GM12878 (cell line): ENCODE measurements around the gene DCDC2. TPM values are rescaled to one million over a fixed set of nuclear protein-coding genes. Genes with fewer than 3 reads are reported as not detected.

Experiments
- ATAC-seq: fragments of 200-7000 bp; cut with Tn5 transposase; 3 replicates; pipeline ENCODE4 v1.9.1; 2020; ENCODE audit warnings: mild to moderate bottlenecking, moderate library complexity
- BruUV-seq: library from RNA; stranded (reverse); fragments of 400-500 nt; replicated peaks from 2 replicates; lab custom pipeline; 2021; lab: Mats Ljungman, UMichigan
- CTCF ChIA-PET: fragments of 300-600 bp; sonication (Branson Sonifier 250); formaldehyde crosslinking; extraction: SDS; loops from one replicate; lab custom pipeline; 2021; ENCODE audit warnings: inconsistent platforms; lab: Yijun Ruan, JAX
- POLR2A ChIA-PET: fragments of 350-600 bp; formaldehyde crosslinking; extraction: SDS; loops from one replicate; lab custom pipeline; 2021; ENCODE audit warnings: inconsistent platforms; lab: Charles Lee
- RAD21 ChIA-PET: fragments of 300-600 bp; sonication (Branson Sonifier 250); formaldehyde crosslinking; loops from one replicate; lab custom pipeline; 2023; ENCODE audit warnings: antibody characterized with exemption; ENCODE audit not compliant: unreplicated experiment; lab: Charles Lee
- SMC1A ChIA-PET: fragments of 300-600 bp; sonication (Branson Sonifier 250); formaldehyde crosslinking; loops from one replicate; lab custom pipeline; 2023; ENCODE audit not compliant: unreplicated experiment, uncharacterized antibody; lab: Charles Lee
- DNase-seq: peaks from one replicate; pipeline ENCODE4 v3.0.0-alpha.2; 2011; ENCODE audit warnings: low read depth, low spot score
- FAIRE-seq: peaks from 3 replicates; lab custom pipeline; 2011; peaks lifted over from hg19 to GRCh38; lab: Jason Lieb, UNC
- H2AFZ ChIP-seq: 2 replicates; pipeline ENCODE4 v1.6.0; 2011; ENCODE audit warnings: low read depth, low read length, control low read depth; ENCODE audit not compliant: control insufficient read depth
- H3K27ac ChIP-seq: 2 replicates; pipeline ENCODE4 v1.5.1; 2011; ENCODE audit warnings: control low read depth; ENCODE audit not compliant: control insufficient read depth, insufficient read depth
- H3K27me3 ChIP-seq, 2 experiments: replicated peaks in 1 of 2; 2 replicates each; pipeline versions ENCODE4 v1.6.0 to v1.6.1; 2011; ENCODE audit warnings: low read length in 1 of 2; ENCODE audit not compliant: control insufficient read depth in 2 of 2, insufficient read depth in 2 of 2
- H3K36me3 ChIP-seq, 2 experiments: 2 replicates each; pipeline ENCODE4 v1.5.1; 2011; ENCODE audit warnings: low read length in 1 of 2; ENCODE audit not compliant: control insufficient read depth in 2 of 2, insufficient read depth in 2 of 2
- H3K4me1 ChIP-seq: 2 replicates; pipeline ENCODE4 v1.6.1; 2011; ENCODE audit warnings: mild to moderate bottlenecking, low read length, moderate library complexity, mixed read lengths; ENCODE audit not compliant: control insufficient read depth, insufficient read depth
- H3K4me2 ChIP-seq: 2 replicates; pipeline ENCODE4 v1.6.0; 2011; ENCODE audit warnings: control low read depth; ENCODE audit not compliant: control insufficient read depth, insufficient read depth
- H3K4me3 ChIP-seq: fragments of 200-600 bp; sonication (generic); 2 replicates; pipeline ENCODE4 v1.5.1; 2016
- H3K79me2 ChIP-seq: 2 replicates; pipeline ENCODE4 v1.6.0; 2011; ENCODE audit warnings: low read length; ENCODE audit not compliant: control insufficient read depth, insufficient read depth
- H3K9ac ChIP-seq: 2 replicates; pipeline ENCODE4 v1.8.0; 2011; ENCODE audit warnings: low read length, control low read depth, mixed read lengths; ENCODE audit not compliant: control insufficient read depth, insufficient read depth
- H3K9me3 ChIP-seq: replicated peaks from 3 replicates; pipeline ENCODE4 v1.5.1; 2011; ENCODE audit warnings: mild to moderate bottlenecking, low read length; ENCODE audit not compliant: control insufficient read depth, insufficient read depth
- H4K20me1 ChIP-seq: 2 replicates; pipeline ENCODE4 v1.6.0; 2011; ENCODE audit not compliant: control insufficient read depth, insufficient read depth
- ATF2 ChIP-seq: IDR thresholded peaks from 2 replicates; pipeline ENCODE4 v1.6.1; 2012; ENCODE audit warnings: low read length, inconsistent platforms
- CUX1 ChIP-seq: IDR thresholded peaks from 2 replicates; pipeline ENCODE4 v1.6.1; 2012; ENCODE audit warnings: improper control_type of control experiment, low read depth, low read length; ENCODE audit not compliant: insufficient replicate concordance
- FOXM1 ChIP-seq: IDR thresholded peaks from 2 replicates; pipeline ENCODE4 v1.6.1; 2012; ENCODE audit warnings: low read depth, mild to moderate bottlenecking, inconsistent platforms, low read length, moderate library complexity
- IKZF2 ChIP-seq, 2 experiments: fragments of 450-650 bp; IDR thresholded peaks; 2 replicates each; pipeline ENCODE4 v1.6.1; 2017; ENCODE audit warnings: mild to moderate bottlenecking in 2 of 2, moderate library complexity in 2 of 2
- NBN ChIP-seq: fragments of 450-650 bp; IDR thresholded peaks from 2 replicates; pipeline ENCODE4 v1.6.1; 2016
- NFIC ChIP-seq: IDR thresholded peaks from 2 replicates; pipeline ENCODE4 v1.6.1; 2012; ENCODE audit warnings: low read depth, mild to moderate bottlenecking, inconsistent platforms, low read length, moderate library complexity
- PKNOX1 ChIP-seq: fragments of 450-650 bp; IDR thresholded peaks from 2 replicates; pipeline ENCODE4 v1.6.1; 2016; ENCODE audit warnings: mild to moderate bottlenecking
- RELB ChIP-seq: fragments of 450-650 bp; IDR thresholded peaks from 2 replicates; pipeline ENCODE4 v1.6.1; 2017; ENCODE audit warnings: low read depth, mild to moderate bottlenecking, moderate library complexity
- TCF7 ChIP-seq: IDR thresholded peaks from 2 replicates; pipeline ENCODE4 v1.6.1; 2014; ENCODE audit warnings: antibody characterized with exemption, borderline replicate concordance
- WGBS: methylation state at CpG from one replicate; pipeline ENCODE4 v1.1.6; 2016; ENCODE audit warnings: low lambda C conversion rate; ENCODE audit not compliant: insufficient replicate concordance, insufficient coverage; ENCODE audit errors: missing lambda C conversion rate; 5-methylcytosine and 5-hydroxymethylcytosine counted together
- in situ Hi-C: fragments of 300-500 bp; cut with MboI; formaldehyde crosslinking; loops from 9 replicates; pipeline ENCODE4 v1.14.3; 2018; ENCODE audit warnings: mixed read lengths
- intact Hi-C: fragments of 100-400 bp; cut with micrococcal nuclease; formaldehyde crosslinking; loops from one replicate; pipeline ENCODE4 v1.14.2; 2022; ENCODE audit not compliant: unreplicated experiment
- polyA plus RNA-seq, 11 experiments: library from polyadenylated mRNA; depleted of rRNA in 4 of 11; unstranded in 6 of 11; stranded (reverse) in 5 of 11; fragments of >200 nt; fragmentation: Nextera tagmentation in 4 of 11; fragmentation: Illumina TruSeq in 1 of 11; extraction: Ambion mirVana in 4 of 11; extraction: Trizol in 1 of 11; gene quantifications; 1 replicate in 1 of 11; 2 replicates in 10 of 11; pipeline versions ENCODE4 v1.2.1 to v1.2.3, GENCODE V29; 2011 to 2016; ENCODE audit warnings: inconsistent platforms in 2 of 11, missing spikeins in 2 of 11, low read depth in 1 of 11
- total RNA-seq, 4 experiments: library from RNA; depleted of rRNA in 3 of 4; stranded (reverse); fragments of >200 nt in 3 of 4; fragmentation: Illumina TruSeq in 1 of 4; extraction: Trizol in 1 of 4; gene quantifications; 2 replicates each; pipeline versions ENCODE4 v1.2.1 to v1.2.3, GENCODE V29; 2013 to 2021
- TF ChIP-seq, protein P1 (sequence below), 3 experiments: IDR thresholded peaks in 2 of 3; conservative IDR thresholded peaks in 1 of 3; 2 replicates each; pipeline ENCODE4 v1.5.1; 2011; ENCODE audit warnings: low read depth in 3 of 3, low read length in 3 of 3, mild to moderate bottlenecking in 3 of 3, control low read depth in 2 of 3, moderate library complexity in 2 of 3, inconsistent platforms in 1 of 3, mixed read lengths in 1 of 3; ENCODE audit not compliant: control insufficient read depth in 2 of 3, insufficient read depth in 1 of 3; ENCODE audit errors: extremely low read depth in 1 of 3

Gene DCDC2
- total and polyA plus RNA-seq, 10 of the 15 experiments (the other 5 are each of a cell fraction or from before 2014, with no cell fraction given): under 0.01 to 0.03 TPM; not detected in 8

- DNase-seq (peak; percentile 65), ATAC-seq (peak; percentile 97), FAIRE-seq (no peak)
- SMC1A ChIA-PET: interaction anchor here (0.7 to 1.5 kb wide), 5 partner anchors 10 to 131 kb away, joined by 3 to 6 read pairs (median 4); partner anchors contain the start of gene MRS2
- no peak overlapping the region for H3K27ac ChIP-seq
- no peaks in the 10 kb centered on the region for H3K27me3 ChIP-seq
- H2AFZ ChIP-seq: no peak overlapping the region
- no peak overlapping the region for H3K4me3 ChIP-seq
- intact Hi-C loops: loop anchor here (1.0 kb wide), 1 partner anchor 109 kb away; no protein-coding TSS in a partner anchor
- H3K36me3 ChIP-seq: no peaks in the 10 kb centered on the region
- no peaks in the 10 kb centered on the region for H3K79me2 ChIP-seq
- POLR2A ChIA-PET: no interaction called here
- CTCF ChIA-PET: interaction anchor here (0.6 to 2.6 kb wide), 6 partner anchors 15 to 134 kb away, joined by 3 to 8 read pairs (median 4); no protein-coding TSS in a partner anchor
- no peaks in the 10 kb centered on the region for H4K20me1 ChIP-seq
- in situ Hi-C loops: no loop called here
- H3K4me1 ChIP-seq: no peaks in the 10 kb centered on the region; the same call in 1 of the 2 replicates
- 0% methylated on average over 2 of the region's 2 CpGs for WGBS
- H3K9me3 ChIP-seq: no peaks in the 10 kb centered on the region; the same call in 2 of the 3 replicates
- BruUV-seq: no TSS peak
- H3K4me2 ChIP-seq: peak overlapping the region; percentile 50
- RAD21 ChIA-PET: interaction anchor here (0.9 to 1.6 kb wide), 2 partner anchors 17 to 108 kb away, joined by 4 read pairs; no protein-coding TSS in a partner anchor
- H3K9ac ChIP-seq: no peak overlapping the region
- TF ChIP-seq PKNOX1 (peak; percentile 28; the same call in 1 of the 2 replicates), NFIC (peak; percentile 68; the same call in 1 of the 2 replicates), NBN (no peak), CUX1 (peak; percentile 38), TCF7 (peak; percentile 99), ATF2 (peak; percentile 50; the same call in 1 of the 2 replicates), IKZF2 (IDR thresholded peaks at IDR 0.05) (peak in 1 of 2 experiments; percentile 17; a peak in 1 of 4 replicates), RELB (0 out of 2 replicates have a peak, but pooled peaks have one; percentile 21), FOXM1 (peak; percentile 55; the same call in 1 of the 2 replicates)
- TF ChIP-seq, protein P1, sequence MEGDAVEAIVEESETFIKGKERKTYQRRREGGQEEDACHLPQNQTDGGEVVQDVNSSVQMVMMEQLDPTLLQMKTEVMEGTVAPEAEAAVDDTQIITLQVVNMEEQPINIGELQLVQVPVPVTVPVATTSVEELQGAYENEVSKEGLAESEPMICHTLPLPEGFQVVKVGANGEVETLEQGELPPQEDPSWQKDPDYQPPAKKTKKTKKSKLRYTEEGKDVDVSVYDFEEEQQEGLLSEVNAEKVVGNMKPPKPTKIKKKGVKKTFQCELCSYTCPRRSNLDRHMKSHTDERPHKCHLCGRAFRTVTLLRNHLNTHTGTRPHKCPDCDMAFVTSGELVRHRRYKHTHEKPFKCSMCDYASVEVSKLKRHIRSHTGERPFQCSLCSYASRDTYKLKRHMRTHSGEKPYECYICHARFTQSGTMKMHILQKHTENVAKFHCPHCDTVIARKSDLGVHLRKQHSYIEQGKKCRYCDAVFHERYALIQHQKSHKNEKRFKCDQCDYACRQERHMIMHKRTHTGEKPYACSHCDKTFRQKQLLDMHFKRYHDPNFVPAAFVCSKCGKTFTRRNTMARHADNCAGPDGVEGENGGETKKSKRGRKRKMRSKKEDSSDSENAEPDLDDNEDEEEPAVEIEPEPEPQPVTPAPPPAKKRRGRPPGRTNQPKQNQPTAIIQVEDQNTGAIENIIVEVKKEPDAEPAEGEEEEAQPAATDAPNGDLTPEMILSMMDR (IDR thresholded peaks at IDR 0.05 in 2 of 3, conservative IDR thresholded peaks at IDR 0.05 in 1 of 3; ENCODE audit: control insufficient read depth in 2 of 3, extremely low read depth in 1 of 3, insufficient read depth in 1 of 3, low read depth in 3 of 3, low read length in 3 of 3): peak in 1 of 3 experiments; percentile 13; a peak in 1 of 6 replicates
Observed at GRCh38 chr6:24391756-24392405, 34.0 kb upstream of the DCDC2 start.
